NCI-H2107 (cell line): ENCODE data around the gene GLCCI1.

Experiments used
- DNase-seq: peaks from one replicate; lab custom pipeline; 2025; lab: John Stamatoyannopoulos, UW

Gene GLCCI1

GRCh38 chr7:7968544-7969305, at the start of gene GLCCI1:
Gene GLCCI1 (plus strand): TSS chr7:7968796. CDS start chr7:7969351, 555 bp downstream.
- peak; percentile 97 for DNase-seq

GRCh38 chr7:7919449-7919945, 49.1 kb upstream of the GLCCI1 start:
- DNase-seq: no peak

GRCh38 chr7:7920056-7920455, 48.5 kb upstream of the GLCCI1 start:
- DNase-seq: no peak

GRCh38 chr7:7920481-7920880, 48.1 kb upstream of the GLCCI1 start:
- DNase-seq: no peak

- DNase-seq: peak; percentile 26
Measured at GRCh38 chr7:7921830-7922229, 46.8 kb upstream of the GLCCI1 start.

GRCh38 chr7:7922684-7923385, 45.8 kb upstream of the GLCCI1 start:
- no peak for DNase-seq

- DNase-seq: no peak
Measured at GRCh38 chr7:7923818-7924217, 44.8 kb upstream of the GLCCI1 start.

GRCh38 chr7:7924303-7924702, 44.3 kb upstream of the GLCCI1 start:
- DNase-seq: no peak

- DNase-seq: no peak
Measured at GRCh38 chr7:7931626-7932025, 37.0 kb upstream of the GLCCI1 start.

GRCh38 chr7:7932553-7932952, 36.0 kb upstream of the GLCCI1 start:
- no peak for DNase-seq

- no peak for DNase-seq
Measured at GRCh38 chr7:7933915-7934526, 34.6 kb upstream of the GLCCI1 start.

- no peak for DNase-seq
Measured at GRCh38 chr7:7934945-7935344, 33.7 kb upstream of the GLCCI1 start.

- DNase-seq: no peak
Measured at GRCh38 chr7:7938471-7938870, 30.1 kb upstream of the GLCCI1 start.

GRCh38 chr7:7943951-7944350, 24.6 kb upstream of the GLCCI1 start:
- DNase-seq: no peak

GRCh38 chr7:7944619-7945282, 23.8 kb upstream of the GLCCI1 start:
- no peak for DNase-seq

- DNase-seq: no peak
Measured at GRCh38 chr7:7946486-7946885, 22.1 kb upstream of the GLCCI1 start.

GRCh38 chr7:7948232-7948631, 20.4 kb upstream of the GLCCI1 start:
- no peak for DNase-seq

- no peak for DNase-seq
Measured at GRCh38 chr7:7953806-7954205, 14.8 kb upstream of the GLCCI1 start.

- DNase-seq: no peak
Measured at GRCh38 chr7:7956531-7957128, 12.0 kb upstream of the GLCCI1 start.

- DNase-seq: no peak
Measured at GRCh38 chr7:7957513-7957912, 11.1 kb upstream of the GLCCI1 start.

GRCh38 chr7:7959979-7960670, 8.5 kb upstream of the GLCCI1 start:
- DNase-seq: no peak
